ENCODE results near the gene GDI1.

GRCh38 chrX:154471839-154472684 lies 35.1 kb downstream of the GDI1 start:
- TF ChIP-seq CTCF (IDR thresholded peaks at IDR 0.05) (no peak), EP300 (IDR thresholded peaks at IDR 0.05) (no peak), POLR2AphosphoS5 (IDR thresholded peaks at IDR 0.05) (no peak)

All from sigmoid colon (tissue), 4 donors.